CD4-positive, CD25-positive, alpha-beta regulatory T cell (primary cell): ENCODE data around the gene RNF123. TPM values are rescaled to one million over a fixed set of nuclear protein-coding genes. Genes with fewer than 3 reads are reported as not detected.
A peak's percentile ranks its signal among the peaks of the same experiment; 100 is the strongest.

Experiments
- ATAC-seq, 2 donors: fragments of 150-1000 bp; cut with Tn5 transposase; one replicate each; pipeline ENCODE4 v1.10.0; 2021; ENCODE audit warnings: low read depth in 2 of 2, moderate number of reproducible peaks in 2 of 2, moderate library complexity in 1 of 2
- DNase-seq, 3 donors: peaks; one replicate each; pipeline versions ENCODE4 v3.0.0 to v3.0.0-alpha.2; 2012 to 2022; ENCODE audit warnings: mixed read lengths in 1 of 3
- H3K27ac ChIP-seq: one replicate; pipeline ENCODE4 v1.7.0; 2013; ENCODE audit warnings: mild to moderate bottlenecking, low read length; ENCODE audit not compliant: insufficient read depth, poor library complexity, severe bottlenecking
- H3K27me3 ChIP-seq: one replicate; pipeline ENCODE4 v1.7.0; 2013; ENCODE audit warnings: low read length; ENCODE audit not compliant: control insufficient read depth, insufficient read depth
- H3K36me3 ChIP-seq: one replicate; pipeline ENCODE4 v1.7.0; 2013; ENCODE audit warnings: mild to moderate bottlenecking, low read length, moderate library complexity; ENCODE audit not compliant: control insufficient read depth, insufficient read depth
- H3K4me1 ChIP-seq: 2 replicates; pipeline ENCODE4 v1.7.0; 2013; ENCODE audit warnings: mild to moderate bottlenecking, low read length; ENCODE audit not compliant: insufficient read depth, control insufficient read depth, poor library complexity, severe bottlenecking
- H3K4me3 ChIP-seq: one replicate; pipeline ENCODE4 v1.7.0; 2013; ENCODE audit warnings: low read depth, mild to moderate bottlenecking, low read length, moderate library complexity
- H3K9me3 ChIP-seq, 2 experiments: 1 replicate in 1 of 2; 2 replicates in 1 of 2; pipeline ENCODE4 v1.7.0; 2013; ENCODE audit warnings: low read length in 2 of 2, mild to moderate bottlenecking in 1 of 2, moderate library complexity in 1 of 2; ENCODE audit not compliant: control insufficient read depth in 2 of 2
- H3K27ac Mint-ChIP-seq, 3 donors: one replicate each; pipeline ENCODE4 v1.8.0; 2020 to 2022; ENCODE audit warnings: mild to moderate bottlenecking in 3 of 3, mixed read lengths in 3 of 3, moderate library complexity in 2 of 3
- H3K27me3 Mint-ChIP-seq: one replicate; pipeline ENCODE4 v1.8.0; 2022; ENCODE audit warnings: mild to moderate bottlenecking, mixed read lengths
- H3K36me3 Mint-ChIP-seq: one replicate; pipeline ENCODE4 v1.8.0; 2020; ENCODE audit warnings: mixed read lengths
- H3K4me1 Mint-ChIP-seq, 4 donors: one replicate each; pipeline ENCODE4 v1.8.0; 2020 to 2022; ENCODE audit warnings: mixed read lengths in 4 of 4, mild to moderate bottlenecking in 1 of 4
- H3K4me3 Mint-ChIP-seq, 4 donors: one replicate each; pipeline ENCODE4 v1.8.0; 2020 to 2022; ENCODE audit warnings: mild to moderate bottlenecking in 4 of 4, mixed read lengths in 4 of 4, moderate library complexity in 3 of 4
- H3K9me3 Mint-ChIP-seq, 7 donors: one replicate each; pipeline ENCODE4 v1.8.0; 2020 to 2022; ENCODE audit warnings: mixed read lengths in 7 of 7, mild to moderate bottlenecking in 3 of 7, moderate library complexity in 2 of 7
- polyA plus RNA-seq, 4 donors: library from polyadenylated mRNA; unstranded; fragments of 300-500 nt; fragmentation: Illumina TruSeq; gene quantifications; one replicate each; pipeline ENCODE4 v1.2.3, GENCODE V29; 2021
- total RNA-seq: library from RNA; stranded (reverse); gene quantifications from one replicate; pipeline ENCODE4 v1.2.3, GENCODE V29; 2022

The RNF123 gene
- total and polyA plus RNA-seq, 5 donors from 2014 or later: 9.8 to 47.1 (median 13.6) TPM

DNA sequence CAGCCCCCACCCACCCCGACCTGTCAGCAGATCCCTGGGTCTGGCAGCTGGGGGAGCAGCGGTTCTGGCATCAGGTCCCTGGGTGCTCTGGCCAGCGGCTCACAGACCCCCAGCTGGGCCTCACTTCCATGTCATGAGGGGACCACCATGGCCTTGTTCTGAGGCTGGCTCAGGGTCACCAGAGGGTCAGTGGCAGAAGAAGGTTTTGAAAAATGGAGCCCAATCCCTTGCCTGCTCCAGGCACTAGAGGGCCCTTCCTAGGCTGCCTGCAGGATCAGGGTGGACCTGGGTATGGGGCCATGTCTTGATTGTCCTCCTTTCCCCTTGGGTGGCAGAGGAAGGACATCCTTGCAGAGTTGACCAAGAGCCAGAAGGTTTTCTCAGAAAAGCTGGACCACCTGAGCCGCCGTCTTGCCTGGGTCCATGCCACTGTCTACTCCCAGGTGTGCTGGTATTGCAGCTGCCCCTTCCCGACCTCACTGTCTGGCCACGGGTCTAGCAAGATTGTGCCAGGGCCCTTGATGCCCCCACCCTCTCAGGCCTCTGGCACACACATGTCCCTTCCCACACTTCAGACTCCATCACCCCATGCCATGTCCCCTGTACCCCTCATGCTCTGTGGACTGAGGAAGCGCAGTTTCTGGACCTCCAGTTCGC is 17.2 kb downstream of the RNF123 start:
- H3K4me3 ChIP-seq: no peak overlapping the region
- ATAC-seq: no peak
- H3K4me1 Mint-ChIP-seq: peaks cover 0 to 5% (median 1%) of the 10 kb centered on the region in 4 donors
- H3K27ac ChIP-seq: no peak overlapping the region
- no peak overlapping the region for H3K4me3 Mint-ChIP-seq
- H3K27me3 Mint-ChIP-seq: no peaks in the 10 kb centered on the region
- H3K36me3 Mint-ChIP-seq: peaks cover 19% of the 10 kb centered on the region
- DNase-seq: no peak
- no peaks in the 10 kb centered on the region for H3K4me1 ChIP-seq
- peaks cover 0 to 1% (median 0%) of the 10 kb centered on the region in 7 donors for H3K9me3 Mint-ChIP-seq
- H3K27me3 ChIP-seq: no peaks in the 10 kb centered on the region
- peaks cover 16% of the 10 kb centered on the region for H3K36me3 ChIP-seq
- no peaks in the 10 kb centered on the region for H3K9me3 ChIP-seq
- H3K27ac Mint-ChIP-seq: peak overlapping the region in 2 of 3 donors; percentile 26 to 42

DNA sequence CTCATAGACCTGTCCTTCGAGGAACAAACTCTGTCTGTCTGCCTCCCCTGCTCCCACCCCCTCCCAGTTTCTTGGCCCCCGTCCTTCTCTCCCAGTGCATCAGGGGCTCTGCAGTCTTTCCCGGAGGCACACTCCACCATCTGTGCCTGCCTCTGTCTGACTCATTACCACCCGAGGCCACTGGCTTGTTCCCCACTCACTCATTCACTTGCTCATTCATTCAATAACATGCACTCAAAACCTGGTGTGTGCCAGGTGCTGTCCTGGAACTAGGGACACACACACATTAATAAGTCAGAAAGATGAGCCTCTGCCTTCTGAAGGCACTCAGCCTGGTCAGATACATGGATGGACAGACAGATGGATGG is 17.7 kb downstream of the RNF123 start:
- H3K27me3 Mint-ChIP-seq: no peaks in the 10 kb centered on the region
- Histone ChIP-seq H3K36me3 (peaks cover 11% of the 10 kb centered on the region), H3K9me3 (no peaks in the 10 kb centered on the region), H3K4me1 (no peaks in the 10 kb centered on the region), H3K27ac (no peak overlapping the region), H3K27me3 (no peaks in the 10 kb centered on the region), H3K4me3 (no peak overlapping the region)
- no peak overlapping the region for H3K4me3 Mint-ChIP-seq
- DNase-seq (no peak), ATAC-seq (no peak)
- peaks cover 22% of the 10 kb centered on the region for H3K36me3 Mint-ChIP-seq
- peaks cover 0 to 1% (median 0%) of the 10 kb centered on the region in 7 donors for H3K9me3 Mint-ChIP-seq
- peak overlapping the region in 1 of 3 donors; percentile 42 for H3K27ac Mint-ChIP-seq
- peaks cover 0 to 5% (median 1%) of the 10 kb centered on the region in 4 donors for H3K4me1 Mint-ChIP-seq

DNA sequence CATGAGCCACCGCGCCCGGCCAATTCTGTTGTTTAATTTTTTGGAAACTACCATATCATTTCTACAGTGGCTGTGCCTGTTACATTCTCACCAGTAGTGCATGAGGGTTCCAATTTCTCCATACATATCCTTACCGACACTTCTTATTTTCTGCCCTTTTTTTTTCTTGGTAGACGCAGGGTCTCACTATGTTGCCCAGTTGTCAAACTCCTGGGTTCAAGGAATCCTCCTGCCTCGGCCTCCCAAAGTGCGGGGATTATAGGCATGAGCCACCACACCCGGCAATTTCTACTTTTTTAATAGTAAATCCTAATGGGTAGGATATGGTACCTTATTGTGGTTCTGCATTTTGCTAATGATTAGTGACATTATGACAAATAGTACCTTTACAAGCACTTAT is 20.5 kb downstream of the RNF123 start:
- Mint-ChIP-seq H3K27me3 (no peaks in the 10 kb centered on the region), H3K9me3 (peaks cover 0 to 1% (median 0%) of the 10 kb centered on the region in 7 donors), H3K27ac (no peak overlapping the region), H3K4me1 (peaks cover 0 to 6% (median 1%) of the 10 kb centered on the region in 4 donors), H3K36me3 (peaks cover 18% of the 10 kb centered on the region), H3K4me3 (no peak overlapping the region)
- Histone ChIP-seq H3K27ac (no peak overlapping the region), H3K4me1 (peaks cover 7% of the 10 kb centered on the region), H3K36me3 (peaks cover 3% of the 10 kb centered on the region), H3K27me3 (no peaks in the 10 kb centered on the region), H3K9me3 (no peaks in the 10 kb centered on the region), H3K4me3 (no peak overlapping the region)
- no peak for ATAC-seq
- no peak for DNase-seq

DNA sequence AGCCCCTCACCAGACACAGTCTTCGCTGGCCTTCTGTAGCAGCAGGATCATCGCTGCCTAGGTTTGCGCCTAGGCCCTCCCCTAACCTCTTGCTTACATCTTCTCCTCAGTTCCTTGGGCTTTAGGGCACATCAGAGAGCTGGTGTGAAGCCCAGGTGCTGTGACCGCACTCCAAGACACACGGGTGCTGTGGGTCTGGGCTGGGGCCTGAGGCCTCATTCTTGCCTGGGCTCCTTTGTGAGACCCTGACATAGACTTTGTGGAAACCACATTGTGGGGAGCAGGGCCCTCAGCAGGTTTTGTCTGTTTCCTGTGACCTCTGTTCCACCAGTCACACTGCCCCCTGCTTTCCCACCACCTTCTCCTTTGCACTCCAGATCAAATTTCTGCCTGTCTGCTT is 22.1 kb downstream of the RNF123 start:
- peaks cover 18% of the 10 kb centered on the region for H3K36me3 Mint-ChIP-seq
- no peak overlapping the region for H3K4me3 Mint-ChIP-seq
- no peak for ATAC-seq

DNA sequence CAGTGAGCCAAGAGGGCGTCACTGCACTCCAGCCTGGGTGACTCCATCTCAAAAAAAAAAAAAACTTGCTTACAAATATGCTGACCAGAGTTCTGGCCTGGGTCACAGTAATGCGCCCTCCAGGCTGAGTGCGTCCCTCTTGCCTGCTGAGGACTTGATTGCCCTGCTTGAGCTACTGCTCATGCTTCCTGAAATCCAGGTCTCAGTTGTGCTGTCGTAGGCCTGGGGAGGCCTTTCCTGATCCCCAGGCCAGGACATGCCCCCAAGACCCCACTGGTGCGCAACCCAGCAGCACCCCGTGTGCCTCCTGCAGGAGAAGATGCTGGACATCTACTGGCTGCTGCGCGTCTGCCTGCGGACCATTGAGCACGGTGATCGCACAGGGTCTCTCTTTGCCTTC is 22.8 kb downstream of the RNF123 start:
- DNase-seq (no peak), ATAC-seq (no peak)
- no peaks in the 10 kb centered on the region for H3K9me3 Mint-ChIP-seq
- Histone ChIP-seq H3K27ac (no peak overlapping the region), H3K4me1 (peaks cover 7% of the 10 kb centered on the region), H3K4me3 (no peak overlapping the region), H3K9me3 (no peaks in the 10 kb centered on the region), H3K27me3 (no peaks in the 10 kb centered on the region), H3K36me3 (no peaks in the 10 kb centered on the region)
- H3K4me1 Mint-ChIP-seq: peaks cover 0 to 6% (median 1%) of the 10 kb centered on the region in 4 donors
- no peak overlapping the region for H3K4me3 Mint-ChIP-seq
- no peaks in the 10 kb centered on the region for H3K27me3 Mint-ChIP-seq
- no peak overlapping the region for H3K27ac Mint-ChIP-seq
- peaks cover 15% of the 10 kb centered on the region for H3K36me3 Mint-ChIP-seq

More for the DNA sequence above, 22.1 kb downstream of the RNF123 start:
- H3K9me3 Mint-ChIP-seq: peaks cover 0 to 1% (median 0%) of the 10 kb centered on the region in 7 donors
- Histone ChIP-seq H3K27ac (no peak overlapping the region), H3K27me3 (no peaks in the 10 kb centered on the region), H3K4me3 (no peak overlapping the region), H3K4me1 (peaks cover 7% of the 10 kb centered on the region), H3K36me3 (no peaks in the 10 kb centered on the region), H3K9me3 (no peaks in the 10 kb centered on the region)
- no peaks in the 10 kb centered on the region for H3K27me3 Mint-ChIP-seq
- H3K27ac Mint-ChIP-seq: peak overlapping the region in 1 of 3 donors; percentile 50
- peaks cover 0 to 6% (median 1%) of the 10 kb centered on the region in 4 donors for H3K4me1 Mint-ChIP-seq
- no peak for DNase-seq

GRCh38 chr3:49712631-49713317 is 23.4 kb downstream of the RNF123 start:
- peaks cover 7% of the 10 kb centered on the region for H3K4me1 ChIP-seq
- H3K4me3 ChIP-seq: no peak overlapping the region
- Mint-ChIP-seq H3K27me3 (no peaks in the 10 kb centered on the region), H3K9me3 (no peaks in the 10 kb centered on the region), H3K4me1 (peaks cover 0 to 8% (median 1%) of the 10 kb centered on the region in 4 donors), H3K4me3 (no peak overlapping the region), H3K27ac (peak overlapping the region in 2 of 3 donors; percentile 11 to 26), H3K36me3 (peaks cover 10% of the 10 kb centered on the region)
- no peaks in the 10 kb centered on the region for H3K36me3 ChIP-seq
- ATAC-seq: no peak
- no peaks in the 10 kb centered on the region for H3K9me3 ChIP-seq
- DNase-seq: peak in 1 of 3 donors; percentile 47
- no peaks in the 10 kb centered on the region for H3K27me3 ChIP-seq
- no peak overlapping the region for H3K27ac ChIP-seq

DNA sequence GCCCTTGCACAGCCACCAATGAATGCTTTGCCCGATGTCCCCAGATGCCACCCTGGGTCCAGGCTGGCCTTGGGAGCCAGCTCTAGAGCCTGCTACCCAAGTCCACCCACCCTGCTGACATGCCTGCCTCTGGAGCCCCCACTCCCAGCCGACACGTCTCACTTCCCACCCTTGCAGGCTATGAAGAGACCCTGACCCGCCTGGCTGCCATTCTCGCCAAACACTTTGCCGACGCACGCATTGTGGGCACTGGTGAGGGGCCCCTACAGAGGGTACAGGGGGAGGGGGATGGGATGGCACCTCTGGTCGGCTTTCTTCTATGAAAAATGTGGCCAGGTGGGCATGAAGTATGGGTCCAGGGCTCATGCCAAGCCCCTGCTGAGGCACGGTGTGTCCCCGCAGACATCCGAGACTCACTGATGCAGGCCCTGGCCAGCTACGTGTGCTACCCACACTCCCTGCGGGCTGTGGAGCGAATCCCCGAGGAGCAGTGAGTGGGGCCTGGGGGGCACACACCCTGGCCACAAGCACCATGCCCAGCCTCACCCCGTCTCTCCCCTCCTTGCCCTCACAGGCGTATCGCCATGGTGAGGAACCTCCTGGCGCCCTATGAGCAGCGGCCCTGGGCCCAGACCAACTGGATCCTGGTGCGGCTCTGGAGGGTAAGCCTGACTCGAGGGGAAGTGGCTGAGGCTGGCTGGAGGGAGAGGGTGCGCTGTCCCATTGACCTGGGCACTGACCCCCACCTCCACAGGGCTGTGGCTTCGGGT is 24.2 kb downstream of the RNF123 start:
- H3K4me1 Mint-ChIP-seq: peaks cover 0 to 10% (median 2%) of the 10 kb centered on the region in 4 donors

More for the DNA sequence above, 24.2 kb downstream of the RNF123 start:
- DNase-seq: no peak
- Histone ChIP-seq H3K9me3 (no peaks in the 10 kb centered on the region), H3K27me3 (no peaks in the 10 kb centered on the region), H3K4me3 (no peak overlapping the region), H3K4me1 (peaks cover 10% of the 10 kb centered on the region), H3K36me3 (no peaks in the 10 kb centered on the region), H3K27ac (no peak overlapping the region)
- H3K27ac Mint-ChIP-seq: peak overlapping the region in 1 of 3 donors; percentile 26
- no peak overlapping the region for H3K4me3 Mint-ChIP-seq
- no peak for ATAC-seq
- H3K36me3 Mint-ChIP-seq: peaks cover 9% of the 10 kb centered on the region
- H3K9me3 Mint-ChIP-seq: no peaks in the 10 kb centered on the region
- H3K27me3 Mint-ChIP-seq: no peaks in the 10 kb centered on the region
